SK-N-SH treated with all-trans-retinoic acid at 6 μM for 48 hours (cell line): ENCODE results near the gene FGD3.
"Not testable (repeated sequence)": the region's sequence is repeated elsewhere in the genome, so short reads cannot be mapped to it uniquely, and the experiment has no call there.

Experiments
- ARNTL ChIP-seq: fragments of 450-650 bp; formaldehyde crosslinking; IDR thresholded peaks from 2 replicates; pipeline ENCODE4 v1.5.0; 2020; ENCODE audit warnings: low read depth, mild to moderate bottlenecking, moderate library complexity, borderline replicate concordance
- CREB5 ChIP-seq: fragments of 250-450 bp; sonication (Bioruptor Pico); IDR thresholded peaks from 2 replicates; pipeline ENCODE4 v1.5.1; 2020; ENCODE audit warnings: low read depth, mild to moderate bottlenecking, moderate library complexity
- CSDC2 ChIP-seq: fragments of 250-450 bp; sonication (Bioruptor Pico); IDR thresholded peaks from 2 replicates; pipeline ENCODE4 v1.5.0; 2020; ENCODE audit warnings: mild to moderate bottlenecking, moderate library complexity
- OSR1 ChIP-seq: fragments of 250-450 bp; sonication (Bioruptor Pico); IDR thresholded peaks from 2 replicates; pipeline ENCODE4 v1.8.0; 2022; ENCODE audit warnings: moderate library complexity, mild to moderate bottlenecking, inconsistent platforms
- PATZ1 ChIP-seq: fragments of 250-450 bp; sonication (Bioruptor Pico); IDR thresholded peaks from 2 replicates; pipeline ENCODE4 v1.8.0; 2020; ENCODE audit warnings: mild to moderate bottlenecking, moderate library complexity, borderline replicate concordance
- PPARA ChIP-seq: fragments of 250-450 bp; sonication (Bioruptor Pico); IDR thresholded peaks from 2 replicates; pipeline ENCODE4 v1.5.0; 2020; ENCODE audit warnings: mild to moderate bottlenecking, borderline replicate concordance
- RARB ChIP-seq: fragments of 250-450 bp; sonication (Bioruptor Pico); IDR thresholded peaks from 2 replicates; pipeline ENCODE4 v1.8.0; 2021; ENCODE audit warnings: mild to moderate bottlenecking, moderate library complexity
- SNAI2 ChIP-seq: fragments of 250-450 bp; sonication (Bioruptor Pico); IDR thresholded peaks from 2 replicates; pipeline ENCODE4 v1.5.0; 2020; ENCODE audit warnings: mild to moderate bottlenecking, moderate library complexity
- ZC3H10 ChIP-seq: fragments of 250-450 bp; sonication (Bioruptor Pico); IDR thresholded peaks from 2 replicates; pipeline ENCODE4 v1.5.1; 2021; ENCODE audit warnings: mild to moderate bottlenecking, moderate library complexity
- ZNF565 ChIP-seq: fragments of 450-650 bp; formaldehyde crosslinking; conservative IDR thresholded peaks from 2 replicates; pipeline ENCODE4 v1.5.0; 2020; ENCODE audit warnings: low read depth, mild to moderate bottlenecking, moderate library complexity
- ZNF70 ChIP-seq: fragments of 450-650 bp; formaldehyde crosslinking; IDR thresholded peaks from 2 replicates; pipeline ENCODE4 v1.5.0; 2020; ENCODE audit warnings: mild to moderate bottlenecking, moderate library complexity
- ZNF8 ChIP-seq: fragments of 450-650 bp; formaldehyde crosslinking; IDR thresholded peaks from 2 replicates; pipeline ENCODE4 v1.5.0; 2020; ENCODE audit warnings: mild to moderate bottlenecking, moderate library complexity

DNA sequence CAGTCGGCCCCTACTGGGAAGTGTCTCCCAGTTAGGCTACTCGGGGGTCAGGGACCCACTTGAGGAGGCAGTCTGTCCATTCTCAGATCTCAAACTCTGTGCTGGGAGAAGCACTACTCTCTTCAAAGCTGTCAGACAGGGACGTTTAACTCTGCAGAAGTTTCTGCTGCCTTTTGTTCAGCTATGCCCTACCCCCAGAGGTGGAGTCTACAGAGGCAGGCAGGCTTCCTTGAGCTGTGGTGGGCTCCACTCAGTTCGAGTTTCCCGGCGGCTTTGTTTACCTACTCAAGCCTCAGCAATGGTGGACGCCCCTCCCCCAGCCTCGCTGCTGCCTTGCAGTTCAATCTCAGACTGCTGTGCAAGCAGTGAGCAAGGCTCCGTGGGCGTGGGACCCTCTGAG lies 51.5 kb downstream of the FGD3 start:
- not testable (repeated sequence) for TF ChIP-seq CREB5 (CRISPR knock-in tag); PATZ1; SNAI2 (CRISPR knock-in tag); CSDC2 (CRISPR knock-in tag); ARNTL (CRISPR knock-in tag); PPARA; ZNF70 (CRISPR knock-in tag); OSR1 (CRISPR knock-in tag); ZC3H10; ZNF565 (CRISPR knock-in tag); RARB (CRISPR knock-in tag); ZNF8 (CRISPR knock-in tag)
